HG03460 (cell line): ENCODE measurements around the gene TRIM9.

ENCODE experiments used
- ATAC-seq: cut with Tn5 transposase; IDR thresholded peaks from one replicate; pipeline ENCODE4 v1.9.1; 2021; ENCODE audit not compliant: unreplicated experiment

Gene TRIM9

DNA sequence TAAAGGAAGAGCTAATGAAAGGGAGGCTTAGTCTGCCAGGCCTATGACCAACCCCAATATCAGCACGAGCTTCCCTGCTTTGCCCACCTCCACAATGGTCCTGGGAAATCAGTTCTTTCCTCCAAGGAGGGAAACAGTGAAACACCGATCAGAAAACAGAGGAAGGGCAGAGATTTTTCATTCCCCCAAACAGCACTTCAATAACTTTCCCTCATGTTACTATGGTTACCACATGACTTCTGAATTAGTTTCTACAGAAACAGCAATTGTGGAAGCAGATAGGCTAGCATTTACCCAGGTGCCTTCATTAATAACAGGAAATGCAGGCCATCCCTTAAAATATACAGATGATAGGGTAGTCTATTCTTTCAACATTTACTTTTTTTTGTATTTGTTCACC lies 35.9 kb downstream of the TRIM9 start:
- no peak for ATAC-seq

GRCh38 chr14:51058382-51058781 lies 36.5 kb downstream of the TRIM9 start:
- ATAC-seq = no peak

- ATAC-seq = no peak
These were observed 38.5 kb downstream of the TRIM9 start for GRCh38 chr14:51056421-51056820.

DNA sequence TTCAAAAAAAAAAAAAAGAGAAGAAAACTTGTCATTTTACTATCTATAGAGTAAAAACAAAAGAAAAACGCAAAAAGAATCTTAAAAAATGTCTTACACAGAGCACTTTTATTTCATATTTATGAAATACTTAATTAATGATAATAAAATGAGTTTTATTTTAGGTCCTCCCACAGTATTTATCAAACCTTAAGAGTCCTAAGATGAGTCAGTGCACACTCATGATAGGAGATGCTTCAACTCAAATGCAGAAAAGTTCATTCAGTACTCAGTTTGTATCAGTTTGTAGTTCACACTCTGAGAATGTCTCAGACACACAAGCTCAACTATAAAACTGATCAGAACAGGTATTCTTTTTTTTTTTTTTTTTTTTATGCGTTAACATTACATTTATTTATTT lies 41.7 kb downstream of the TRIM9 start:
- ATAC-seq = no peak

DNA sequence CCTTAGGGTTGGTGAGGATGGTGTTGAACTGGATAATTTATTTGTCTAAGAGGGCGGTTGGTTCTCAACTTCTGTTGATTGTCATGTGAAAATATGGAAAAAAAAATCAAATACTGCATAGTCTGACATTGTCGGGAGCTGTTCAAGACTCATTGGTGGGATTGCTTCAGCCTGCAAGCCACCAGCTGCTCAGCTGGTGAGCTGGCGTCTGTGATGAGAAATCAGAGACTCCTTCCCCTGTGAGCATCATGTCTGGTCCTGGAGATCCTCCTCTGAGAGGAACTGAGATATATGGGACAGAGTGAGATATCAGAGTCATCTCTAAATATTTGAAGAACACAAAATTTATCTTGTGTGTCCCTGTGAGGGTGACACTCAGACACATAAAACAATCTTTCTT lies 49.9 kb downstream of the TRIM9 start:
- no peak for ATAC-seq

DNA sequence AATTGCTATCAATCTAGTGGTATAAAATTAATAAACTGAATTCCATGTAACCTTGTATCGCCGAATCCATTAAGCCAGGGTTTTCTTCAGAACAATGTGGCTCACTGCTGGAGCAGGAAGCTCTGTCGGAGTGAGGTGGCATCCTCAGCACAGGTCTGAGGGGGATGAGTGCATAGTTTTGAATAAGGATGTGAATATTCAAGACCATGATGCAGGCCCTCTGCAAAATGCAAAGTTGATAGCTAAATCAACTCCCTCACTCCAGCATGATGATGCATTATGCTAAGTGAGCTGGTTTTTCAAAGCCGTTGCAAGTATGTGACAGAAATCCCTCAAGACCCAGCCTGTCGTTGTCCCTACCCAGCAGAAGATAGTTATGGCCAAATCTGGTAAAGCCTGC lies 53.0 kb downstream of the TRIM9 start:
- no peak for ATAC-seq

- ATAC-seq = no peak
These were observed 53.8 kb downstream of the TRIM9 start for GRCh38 chr14:51041108-51041531.

DNA sequence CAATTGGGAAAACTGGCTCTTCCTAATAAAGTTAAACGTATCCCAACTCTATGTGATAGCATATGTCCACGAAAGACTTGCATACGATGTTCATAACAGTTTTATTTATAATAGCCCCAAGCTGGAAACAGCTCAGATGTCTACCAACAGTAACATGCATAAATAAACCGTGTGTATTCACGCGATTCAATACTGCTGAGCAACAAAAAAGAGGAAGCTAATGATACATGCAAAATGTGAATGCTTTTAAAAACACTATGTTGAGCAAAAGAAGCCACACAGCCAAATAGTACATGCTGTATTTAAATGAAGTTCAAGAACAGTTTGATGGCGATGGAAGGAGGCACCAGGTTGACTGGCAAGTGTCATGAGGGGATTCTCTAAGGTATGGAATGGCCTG lies 55.7 kb downstream of the TRIM9 start:
- ATAC-seq = no peak

- ATAC-seq = no peak
These were observed 59.2 kb downstream of the TRIM9 start for GRCh38 chr14:51035611-51036192.

GRCh38 chr14:51028851-51029754 lies 65.8 kb downstream of the TRIM9 start:
- ATAC-seq = no peak

DNA sequence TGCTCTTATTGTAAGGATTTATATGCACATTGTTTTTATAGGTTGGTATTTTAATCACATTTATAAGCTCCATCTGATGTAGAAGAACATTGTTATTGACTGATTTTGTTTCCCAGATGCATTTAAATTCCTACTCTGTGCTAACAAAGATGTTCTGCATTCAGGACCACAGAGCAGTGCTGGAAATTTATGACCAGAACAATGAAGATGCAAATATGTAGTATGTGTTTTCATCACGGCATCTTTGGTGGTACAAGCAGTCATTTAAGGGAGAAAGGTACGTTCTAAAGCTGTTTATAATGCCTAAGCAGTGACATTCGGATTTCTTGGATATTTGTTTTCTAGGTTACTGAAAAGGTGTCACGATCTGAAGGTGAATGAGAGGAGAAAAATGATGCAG lies 66.5 kb downstream of the TRIM9 start:
- no peak for ATAC-seq

GRCh38 chr14:51024377-51024776 lies 70.5 kb downstream of the TRIM9 start:
- ATAC-seq = no peak

DNA sequence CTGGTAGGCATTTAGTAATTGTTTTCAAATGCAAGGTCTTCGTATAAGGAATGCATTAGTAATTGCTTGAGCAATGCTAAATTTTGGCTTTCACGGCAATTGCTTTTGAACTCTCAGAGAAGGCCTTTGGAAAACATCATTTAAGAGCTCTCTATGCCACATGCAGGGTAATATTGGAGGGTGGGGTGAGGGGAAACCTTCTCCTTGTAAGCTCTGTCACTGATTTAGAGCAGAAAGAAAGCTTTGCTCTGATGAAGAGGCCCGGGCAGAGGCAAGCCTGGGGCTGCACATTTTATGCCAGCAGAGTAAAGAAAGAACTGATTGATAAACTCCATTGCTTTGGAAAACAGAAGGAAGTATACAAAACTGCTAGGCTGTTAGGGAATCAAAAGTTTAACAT lies 70.9 kb downstream of the TRIM9 start:
- no peak for ATAC-seq

DNA sequence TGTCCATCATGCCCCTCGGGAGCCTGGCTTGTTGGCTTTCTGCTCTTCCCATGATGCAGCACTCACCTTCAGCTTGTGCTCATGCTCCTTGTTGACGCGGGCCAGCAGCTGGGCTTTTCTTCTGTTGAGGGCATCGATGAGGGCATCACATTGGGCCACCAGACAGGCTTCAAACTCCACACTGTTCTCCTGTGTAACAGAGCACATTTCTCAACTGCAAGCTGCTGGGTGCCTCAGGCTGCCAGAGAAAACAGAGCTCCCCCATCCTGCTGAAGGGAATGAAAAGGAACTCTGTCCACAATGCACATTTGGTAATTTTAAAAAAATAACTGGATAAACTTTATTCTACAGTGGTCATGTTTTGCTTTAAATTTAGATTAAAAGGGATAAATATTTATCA lies 72.1 kb downstream of the TRIM9 start:
- no peak for ATAC-seq

DNA sequence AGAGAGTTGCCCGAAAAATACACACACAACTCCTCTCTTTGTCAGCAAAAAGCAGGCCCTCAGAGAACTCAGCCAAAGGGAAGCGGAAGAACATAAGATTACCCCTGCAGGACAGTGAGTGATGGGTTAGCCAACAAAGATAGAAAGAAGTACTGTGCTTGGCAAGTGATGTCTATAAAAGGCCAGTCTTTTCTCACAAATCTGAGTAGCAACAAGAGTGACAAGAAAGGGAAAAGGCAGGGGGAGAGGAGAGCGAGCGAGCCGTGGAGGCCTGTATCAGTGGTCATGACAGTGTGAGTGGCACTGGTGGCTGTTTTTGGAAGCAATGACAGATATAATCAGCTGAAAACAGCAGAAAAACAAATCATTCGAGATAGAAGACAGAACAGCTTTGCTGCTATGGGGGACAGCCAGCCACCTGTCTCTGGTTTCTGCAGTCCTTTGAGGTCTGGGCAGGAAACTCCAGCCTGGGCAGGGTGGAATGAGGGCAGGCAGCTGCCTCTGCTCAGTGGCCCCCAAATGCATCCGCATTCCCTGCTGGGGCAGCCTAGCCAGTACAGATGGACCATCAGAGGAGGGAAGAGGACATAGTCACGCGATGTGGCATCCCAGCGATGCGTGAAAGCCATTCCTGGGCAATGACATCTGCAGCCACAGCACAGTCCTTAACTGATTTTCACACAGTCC lies 74.7 kb downstream of the TRIM9 start:
- ATAC-seq = no peak

DNA sequence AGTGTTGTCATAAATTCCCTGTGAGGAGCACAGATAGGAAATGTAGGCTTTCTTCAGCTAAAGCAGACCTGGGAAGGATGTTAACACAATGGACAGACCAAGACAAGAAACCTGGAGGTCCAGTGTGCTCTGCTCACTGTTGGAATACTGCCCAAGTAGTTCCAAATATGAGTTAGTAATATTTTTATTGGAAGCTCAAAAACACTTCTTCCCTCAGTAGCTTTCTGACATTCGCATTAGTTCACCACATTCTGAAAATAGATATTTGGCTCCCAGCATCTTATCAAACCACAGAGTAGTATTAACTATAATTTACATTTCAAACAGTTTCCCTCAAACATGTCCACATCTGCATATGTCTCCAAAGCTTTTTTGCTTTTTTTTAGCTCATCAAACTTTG lies 75.8 kb downstream of the TRIM9 start:
- no peak for ATAC-seq

- no peak for ATAC-seq
These were observed 76.4 kb downstream of the TRIM9 start for GRCh38 chr14:51018521-51018920.

DNA sequence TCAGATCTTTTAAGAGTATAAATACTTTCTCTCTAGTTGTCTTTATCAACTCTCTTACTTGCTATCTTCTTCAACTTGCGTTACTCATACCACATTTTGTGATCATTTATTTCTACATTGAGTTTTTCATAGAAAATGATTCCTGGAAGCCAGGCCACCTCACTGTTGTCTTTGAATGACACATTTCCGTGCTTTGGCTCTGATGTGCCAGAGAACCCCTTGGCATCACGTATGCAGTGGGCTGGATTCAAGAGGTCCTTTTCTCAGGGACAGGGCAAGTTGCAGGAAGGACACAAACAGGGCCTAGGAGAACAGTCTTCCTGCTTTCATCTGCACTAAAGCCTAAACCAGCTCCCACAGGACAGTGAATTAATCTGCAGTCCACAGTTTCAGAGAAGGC lies 80.3 kb downstream of the TRIM9 start:
- ATAC-seq = no peak

DNA sequence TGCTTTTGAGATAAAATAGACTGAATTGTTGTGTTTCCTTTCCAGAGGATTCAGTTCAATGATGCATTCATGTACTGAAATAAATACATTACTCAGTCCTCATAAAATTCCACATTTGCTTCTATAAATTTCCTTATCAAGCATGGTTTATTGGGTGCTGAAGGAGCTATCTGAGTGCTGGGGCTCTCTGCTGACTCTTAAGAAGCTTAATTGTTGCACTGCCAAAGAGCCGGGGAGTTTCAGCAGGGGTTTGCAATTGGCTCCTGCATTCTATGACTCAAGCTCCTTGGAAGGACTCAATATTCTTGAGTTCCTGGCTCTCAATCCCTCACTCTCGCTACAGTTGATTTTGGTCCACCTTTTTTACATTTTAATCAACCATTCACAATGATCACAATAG lies 80.8 kb downstream of the TRIM9 start:
- ATAC-seq = no peak

GRCh38 chr14:51012055-51012454 lies 82.8 kb downstream of the TRIM9 start:
- ATAC-seq = no peak

DNA sequence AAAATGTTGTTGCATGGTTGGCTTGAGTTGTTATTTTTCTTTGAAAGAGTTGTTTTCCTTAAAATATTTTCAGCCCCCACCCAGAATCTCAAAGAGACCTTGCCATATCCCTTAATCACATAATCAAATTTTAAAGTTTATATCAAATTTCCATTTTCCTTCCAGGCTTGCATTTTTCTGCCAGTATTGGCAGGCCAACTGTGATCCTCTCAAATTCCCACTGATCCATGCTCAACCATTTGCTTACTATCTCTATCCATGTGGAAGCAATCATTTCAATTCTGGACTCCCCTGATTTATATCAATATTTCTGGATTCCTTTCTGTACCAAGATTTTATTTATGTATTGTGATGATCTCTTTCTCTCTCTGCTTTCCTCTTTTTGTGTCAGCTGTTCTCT lies 86.5 kb downstream of the TRIM9 start:
- ATAC-seq = no peak

DNA sequence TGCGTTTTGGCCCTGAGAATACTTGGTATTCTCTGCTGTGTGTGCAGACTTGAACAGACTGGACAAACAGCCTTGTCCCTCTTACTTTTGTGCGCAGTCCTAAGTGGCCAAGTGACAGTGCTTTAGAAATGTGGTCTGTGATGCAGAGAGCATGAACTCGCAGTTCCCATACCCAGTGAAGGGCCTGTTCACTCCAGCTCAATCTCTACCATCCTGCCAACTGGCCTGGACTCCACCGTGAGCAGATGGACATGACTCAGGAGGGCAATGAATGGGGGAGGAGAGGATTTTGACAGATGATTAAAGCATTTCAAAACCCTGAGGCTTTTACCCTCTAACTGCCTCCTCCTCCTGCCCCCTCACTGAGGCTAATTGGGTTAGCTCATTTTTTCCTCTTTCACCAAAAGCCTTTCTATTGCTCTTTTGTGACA lies 88.1 kb downstream of the TRIM9 start:
- no peak for ATAC-seq
